ENCODE results near the gene C10orf95.

Gene C10orf95

DNA sequence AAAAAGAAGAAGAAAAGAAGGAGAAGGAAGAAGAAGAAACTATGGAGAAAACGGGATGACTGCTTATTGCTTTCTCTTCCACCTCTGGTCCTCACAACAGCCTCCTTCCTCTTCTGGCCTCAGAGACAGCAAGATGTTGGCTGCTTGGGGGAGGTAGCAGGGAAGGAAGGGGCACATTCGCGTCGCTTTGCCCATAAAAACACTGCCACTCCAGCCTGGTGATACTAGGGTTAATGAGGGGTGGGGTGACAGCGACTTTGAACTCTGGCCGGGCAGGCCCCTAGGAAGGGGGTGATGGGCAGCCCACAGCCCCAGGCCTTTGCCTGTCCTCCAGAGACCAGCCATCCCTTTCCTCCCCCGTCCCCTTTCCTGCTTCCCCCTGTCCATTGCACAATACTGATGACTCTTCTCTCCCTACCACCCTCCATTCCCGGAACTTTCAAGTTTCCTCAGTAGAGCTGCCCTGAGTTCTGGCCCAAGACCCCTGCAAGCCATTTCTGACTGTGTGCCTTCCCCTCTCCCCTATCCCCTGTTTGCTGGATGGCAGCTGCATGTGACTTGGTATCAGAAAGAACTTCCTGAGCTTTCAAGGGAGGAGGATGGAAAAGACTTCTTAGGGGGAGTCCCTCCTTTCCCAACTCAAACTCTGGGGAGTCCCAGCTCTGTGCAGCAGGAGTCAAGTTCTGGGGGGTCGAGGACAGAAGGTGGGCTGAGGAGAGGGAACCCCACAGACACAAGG is 16.8 kb downstream of the C10orf95 start (continued):
- TF ChIP-seq ZNF791 (tag by site-specific recombination; IDR thresholded peaks at IDR 0.05) (no peak), ZNF704 (tag by site-specific recombination; IDR thresholded peaks at IDR 0.05) (no peak), ZBTB48 (tag by site-specific recombination; IDR thresholded peaks at IDR 0.05) (no peak), ZNF10 (tag by site-specific recombination; IDR thresholded peaks at IDR 0.05) (no peak), RBAK (tag by site-specific recombination; IDR thresholded peaks at IDR 0.05) (no peak), ZNF248 (tag by site-specific recombination; IDR thresholded peaks at IDR 0.05) (no peak), ZNF19 (tag by site-specific recombination; IDR thresholded peaks at IDR 0.05; ENCODE audit: low read depth) (no peak), ZNF513 (tag by site-specific recombination; IDR thresholded peaks at IDR 0.05) (no peak), ZNF132 (tag by site-specific recombination; IDR thresholded peaks at IDR 0.05; ENCODE audit: borderline replicate concordance) (no peak), REST (tag by site-specific recombination; IDR thresholded peaks at IDR 0.05) (no peak), ZNF398 (tag by site-specific recombination; IDR thresholded peaks at IDR 0.05) (peak; percentile 50), ZFHX2 (tag by site-specific recombination; conservative IDR thresholded peaks at IDR 0.05) (0 out of 2 replicates have a peak, but pooled peaks have one; percentile 43), ZNF645 (tag by site-specific recombination; IDR thresholded peaks at IDR 0.05) (no peak), ZNF404 (tag by site-specific recombination; IDR thresholded peaks at IDR 0.05) (no peak), ZNF302 (tag by site-specific recombination; IDR thresholded peaks at IDR 0.05; ENCODE audit: low read depth) (no peak), PRDM1 (tag by site-specific recombination; IDR thresholded peaks at IDR 0.05) (peak; percentile 39; the same call in 1 of the 2 replicates), ZNF654 (tag by site-specific recombination; IDR thresholded peaks at IDR 0.05; ENCODE audit: low read depth) (no peak), ZNF350 (tag by site-specific recombination; IDR thresholded peaks at IDR 0.05) (no peak), ZEB2 (tag by site-specific recombination; IDR thresholded peaks at IDR 0.05) (no peak), ZNF169 (tag by site-specific recombination; IDR thresholded peaks at IDR 0.05) (no peak), PRDM6 (tag by site-specific recombination; IDR thresholded peaks at IDR 0.05) (no peak)
- TF ChIP-seq, protein P1, sequence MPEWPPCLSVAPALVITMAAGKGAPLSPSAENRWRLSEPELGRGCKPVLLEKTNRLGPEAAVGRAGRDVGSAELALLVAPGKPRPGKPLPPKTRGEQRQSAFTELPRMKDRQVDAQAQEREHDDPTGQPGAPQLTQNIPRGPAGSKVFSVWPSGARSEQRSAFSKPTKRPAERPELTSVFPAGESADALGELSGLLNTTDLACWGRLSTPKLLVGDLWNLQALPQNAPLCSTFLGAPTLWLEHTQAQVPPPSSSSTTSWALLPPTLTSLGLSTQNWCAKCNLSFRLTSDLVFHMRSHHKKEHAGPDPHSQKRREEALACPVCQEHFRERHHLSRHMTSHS (tag by site-specific recombination; IDR thresholded peaks at IDR 0.05), result no peak
- TF ChIP-seq, protein P2, sequence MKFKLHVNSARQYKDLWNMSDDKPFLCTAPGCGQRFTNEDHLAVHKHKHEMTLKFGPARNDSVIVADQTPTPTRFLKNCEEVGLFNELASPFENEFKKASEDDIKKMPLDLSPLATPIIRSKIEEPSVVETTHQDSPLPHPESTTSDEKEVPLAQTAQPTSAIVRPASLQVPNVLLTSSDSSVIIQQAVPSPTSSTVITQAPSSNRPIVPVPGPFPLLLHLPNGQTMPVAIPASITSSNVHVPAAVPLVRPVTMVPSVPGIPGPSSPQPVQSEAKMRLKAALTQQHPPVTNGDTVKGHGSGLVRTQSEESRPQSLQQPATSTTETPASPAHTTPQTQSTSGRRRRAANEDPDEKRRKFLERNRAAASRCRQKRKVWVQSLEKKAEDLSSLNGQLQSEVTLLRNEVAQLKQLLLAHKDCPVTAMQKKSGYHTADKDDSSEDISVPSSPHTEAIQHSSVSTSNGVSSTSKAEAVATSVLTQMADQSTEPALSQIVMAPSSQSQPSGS (tag by site-specific recombination; IDR thresholded peaks at IDR 0.05; ENCODE audit: low read depth), result no peak
- TF ChIP-seq, protein P3, sequence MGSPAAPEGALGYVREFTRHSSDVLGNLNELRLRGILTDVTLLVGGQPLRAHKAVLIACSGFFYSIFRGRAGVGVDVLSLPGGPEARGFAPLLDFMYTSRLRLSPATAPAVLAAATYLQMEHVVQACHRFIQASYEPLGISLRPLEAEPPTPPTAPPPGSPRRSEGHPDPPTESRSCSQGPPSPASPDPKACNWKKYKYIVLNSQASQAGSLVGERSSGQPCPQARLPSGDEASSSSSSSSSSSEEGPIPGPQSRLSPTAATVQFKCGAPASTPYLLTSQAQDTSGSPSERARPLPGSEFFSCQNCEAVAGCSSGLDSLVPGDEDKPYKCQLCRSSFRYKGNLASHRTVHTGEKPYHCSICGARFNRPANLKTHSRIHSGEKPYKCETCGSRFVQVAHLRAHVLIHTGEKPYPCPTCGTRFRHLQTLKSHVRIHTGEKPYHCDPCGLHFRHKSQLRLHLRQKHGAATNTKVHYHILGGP (tag by site-specific recombination; IDR thresholded peaks at IDR 0.05), result no peak
